Nucleus accumbens (tissue), 56 donors: ENCODE data around the gene SLA2.
"Not testable (repeated sequence)": the region's sequence is repeated elsewhere in the genome, so short reads cannot be mapped to it uniquely, and the experiment has no call there.

Source experiments
- DNase-seq, 56 donors: peaks; one replicate each; lab custom pipeline; 2025; lab: John Stamatoyannopoulos, UW

SLA2 gene

GRCh38 chr20:36582322-36582721 lies 63.7 kb downstream of the SLA2 start:
- no peak for DNase-seq

- DNase-seq = no peak
These were observed 65.9 kb downstream of the SLA2 start for GRCh38 chr20:36579996-36580545.

GRCh38 chr20:36578356-36579041 lies 67.5 kb downstream of the SLA2 start:
- DNase-seq = no peak

- no peak for DNase-seq
These were observed 69.9 kb downstream of the SLA2 start for GRCh38 chr20:36576081-36576445.

GRCh38 chr20:36574366-36575135 lies 71.4 kb downstream of the SLA2 start:
- peak in 7 of 56 donors; percentile 5 to 52 (median 15) for DNase-seq

- peak in 33 of 56 donors; percentile 5 to 56 (median 21) for DNase-seq
These were observed 72.1 kb downstream of the SLA2 start for GRCh38 chr20:36573798-36574365.

- DNase-seq = peak in 38 of 56 donors; percentile 3 to 74 (median 30)
These were observed 72.7 kb downstream of the SLA2 start, which contains the start of gene TGIF2 for GRCh38 chr20:36573103-36573797. TGIF2 (plus strand) TSS chr20:36573597; CDS start chr20:36578775, 5,178 bp downstream.

- peak in 1 of 56 donors; percentile 23 for DNase-seq
These were observed 73.3 kb downstream of the SLA2 start for GRCh38 chr20:36572701-36573102.

- DNase-seq = no peak
These were observed 74.2 kb downstream of the SLA2 start for GRCh38 chr20:36571564-36572504.

- DNase-seq = no peak
These were observed 76.1 kb downstream of the SLA2 start for GRCh38 chr20:36569847-36570429.

GRCh38 chr20:36565520-36565919 lies 80.5 kb downstream of the SLA2 start:
- DNase-seq = no peak

- DNase-seq = not testable (repeated sequence)
These were observed 81.3 kb downstream of the SLA2 start for GRCh38 chr20:36564726-36565121.

- not testable (repeated sequence) for DNase-seq
These were observed 81.8 kb downstream of the SLA2 start for GRCh38 chr20:36564078-36564725.

GRCh38 chr20:36563374-36563773 lies 82.6 kb downstream of the SLA2 start:
- DNase-seq = no peak

GRCh38 chr20:36562724-36563123 lies 83.3 kb downstream of the SLA2 start:
- no peak for DNase-seq
